Measurements from ENCODE around the gene CRTAC1. TPM values are rescaled to one million over a fixed set of nuclear protein-coding genes. Genes with fewer than 3 reads are reported as not detected.
A peak's percentile ranks its signal among the peaks of the same experiment; 100 is the strongest.

The CRTAC1 gene
- total and polyA plus RNA-seq, 2 experiments from 2014 or later = 0.30 to 8.0 TPM

DNA sequence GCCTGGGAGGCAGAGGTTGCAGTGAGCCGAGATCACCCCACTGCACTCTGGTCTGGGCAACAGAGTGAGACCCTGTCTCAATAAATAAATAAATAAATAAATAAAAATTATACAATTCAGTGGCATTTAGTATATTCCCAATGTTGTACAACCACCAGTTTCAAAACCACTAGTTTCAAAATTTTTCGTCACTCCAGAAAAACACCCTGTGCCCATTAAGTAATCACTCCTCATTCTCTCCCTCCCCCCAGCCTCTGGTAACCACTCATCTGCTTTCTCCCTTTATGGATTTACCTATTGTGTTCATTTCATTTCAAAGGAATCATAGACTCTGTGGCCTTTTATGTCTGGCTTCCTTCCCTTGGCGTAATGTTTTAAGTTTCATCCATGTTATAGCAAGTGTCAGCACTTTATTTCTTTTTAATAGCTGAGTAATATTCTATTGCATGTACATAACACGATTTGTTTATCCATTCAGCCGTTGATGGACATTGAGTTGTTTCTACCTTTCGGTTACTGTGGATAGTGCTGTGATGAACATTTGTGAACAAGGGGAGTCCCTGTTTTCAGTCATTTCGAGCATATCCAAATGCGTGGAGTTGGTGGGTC lies 210.2 kb downstream of the CRTAC1 start:
- no peak for DNase-seq (ENCODE audit: low read depth in 1 of 2, low spot score in 1 of 2)
- Histone ChIP-seq H3K4me1 (ENCODE audit: low read depth) (peaks cover 14% of the 10 kb centered on the region), H3K27me3 (no peaks in the 10 kb centered on the region), H3K9me3 (ENCODE audit: low read depth) (no peaks in the 10 kb centered on the region), H3K36me3 (no peaks in the 10 kb centered on the region), H3K4me3 (no peak overlapping the region), H3K27ac (no peak overlapping the region)
- TF ChIP-seq, protein P1, sequence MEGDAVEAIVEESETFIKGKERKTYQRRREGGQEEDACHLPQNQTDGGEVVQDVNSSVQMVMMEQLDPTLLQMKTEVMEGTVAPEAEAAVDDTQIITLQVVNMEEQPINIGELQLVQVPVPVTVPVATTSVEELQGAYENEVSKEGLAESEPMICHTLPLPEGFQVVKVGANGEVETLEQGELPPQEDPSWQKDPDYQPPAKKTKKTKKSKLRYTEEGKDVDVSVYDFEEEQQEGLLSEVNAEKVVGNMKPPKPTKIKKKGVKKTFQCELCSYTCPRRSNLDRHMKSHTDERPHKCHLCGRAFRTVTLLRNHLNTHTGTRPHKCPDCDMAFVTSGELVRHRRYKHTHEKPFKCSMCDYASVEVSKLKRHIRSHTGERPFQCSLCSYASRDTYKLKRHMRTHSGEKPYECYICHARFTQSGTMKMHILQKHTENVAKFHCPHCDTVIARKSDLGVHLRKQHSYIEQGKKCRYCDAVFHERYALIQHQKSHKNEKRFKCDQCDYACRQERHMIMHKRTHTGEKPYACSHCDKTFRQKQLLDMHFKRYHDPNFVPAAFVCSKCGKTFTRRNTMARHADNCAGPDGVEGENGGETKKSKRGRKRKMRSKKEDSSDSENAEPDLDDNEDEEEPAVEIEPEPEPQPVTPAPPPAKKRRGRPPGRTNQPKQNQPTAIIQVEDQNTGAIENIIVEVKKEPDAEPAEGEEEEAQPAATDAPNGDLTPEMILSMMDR (IDR thresholded peaks at IDR 0.05; ENCODE audit: low read depth, low read length) = no peak

DNA sequence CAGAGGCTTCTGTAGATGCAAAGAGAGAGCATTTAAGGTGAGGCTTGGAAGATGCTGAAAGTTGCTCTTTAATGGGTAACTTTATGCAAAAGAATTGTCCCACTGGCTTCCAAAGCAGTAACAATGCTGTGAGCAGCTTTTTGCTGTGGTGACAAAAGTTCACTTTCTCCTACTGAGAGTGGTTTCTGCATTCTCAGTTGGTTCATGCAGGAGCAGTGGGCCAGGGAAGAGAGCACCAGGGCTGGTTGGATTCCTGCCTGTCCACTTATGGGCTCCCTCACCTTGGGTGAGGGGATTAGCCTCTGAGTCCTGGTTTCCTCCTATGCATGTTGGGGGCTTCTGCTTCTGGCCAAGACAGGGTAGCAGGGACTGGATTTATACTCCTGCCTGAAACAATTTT lies 211.8 kb downstream of the CRTAC1 start:
- Histone ChIP-seq H3K4me1 (ENCODE audit: low read depth) (peaks cover 14% of the 10 kb centered on the region), H3K9me3 (ENCODE audit: low read depth) (no peaks in the 10 kb centered on the region)

DNA sequence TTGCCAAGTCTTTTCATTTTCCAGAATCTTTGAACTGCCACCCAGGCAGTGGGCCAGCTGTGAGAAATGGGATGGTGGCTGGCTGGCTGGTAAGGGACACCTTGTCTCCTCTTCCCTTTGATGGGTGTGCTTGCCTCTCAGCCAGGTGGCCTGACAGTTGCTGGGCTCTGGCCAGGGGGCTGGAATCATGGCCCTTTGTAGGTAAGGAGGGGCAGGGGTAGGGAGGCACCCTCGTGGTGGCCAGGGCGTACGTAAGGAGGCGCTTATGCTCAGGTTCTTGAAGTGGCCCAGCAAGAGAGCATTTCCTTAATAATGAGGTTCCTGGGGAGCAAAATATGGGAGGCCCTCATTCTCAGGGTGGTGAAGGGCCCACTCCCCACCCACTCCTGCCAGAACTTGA lies 213.8 kb downstream of the CRTAC1 start:
- H3K27me3 ChIP-seq = no peaks in the 10 kb centered on the region
- H3K9me3 ChIP-seq (ENCODE audit: low read depth) = no peaks in the 10 kb centered on the region
- TF ChIP-seq, protein P1 (IDR thresholded peaks at IDR 0.05; ENCODE audit: low read depth, low read length) = no peak
- no peak overlapping the region for H3K27ac ChIP-seq
- no peak for DNase-seq (ENCODE audit: low read depth in 1 of 2, low spot score in 1 of 2)
- H3K4me1 ChIP-seq (ENCODE audit: low read depth) = peaks cover 14% of the 10 kb centered on the region
- H3K36me3 ChIP-seq = no peaks in the 10 kb centered on the region
- H3K4me3 ChIP-seq = no peak overlapping the region

More for the DNA sequence above, 211.8 kb downstream of the CRTAC1 start:
- TF ChIP-seq, protein P1 (IDR thresholded peaks at IDR 0.05; ENCODE audit: low read depth, low read length) = no peak
- DNase-seq (ENCODE audit: low read depth in 1 of 2, low spot score in 1 of 2) = no peak
- H3K27ac ChIP-seq = peak overlapping the region; percentile 74
- no peaks in the 10 kb centered on the region for H3K36me3 ChIP-seq
- no peak overlapping the region for H3K4me3 ChIP-seq
- no peaks in the 10 kb centered on the region for H3K27me3 ChIP-seq

Other genes starting within 250 kb of the CRTAC1 start
- 0.18 and 0.27 TPM in 2 replicates for gene GOLGA7B, start 180.8 kb downstream of the CRTAC1 start, total RNA-seq
- 0.19 and 2.8 TPM in 2 replicates for gene GOLGA7B, start 180.8 kb downstream of the CRTAC1 start, polyA plus RNA-seq
- gene R3HCC1L, start 104.0 kb upstream of the CRTAC1 start, total RNA-seq = 15.2 and 16.9 TPM in 2 replicates
- gene R3HCC1L, start 104.0 kb upstream of the CRTAC1 start, polyA plus RNA-seq = 15.8 and 23.1 TPM in 2 replicates
- gene LOXL4, start 237.6 kb upstream of the CRTAC1 start, total RNA-seq = 2.2 and 10.9 TPM in 2 replicates
- gene LOXL4, start 237.6 kb upstream of the CRTAC1 start, polyA plus RNA-seq = 3.1 and 9.1 TPM in 2 replicates